DOHH2 (cell line): ENCODE results near the gene APOC3.

ENCODE experiments used
- H3F3A ChIP-seq: fragments of 200-600 bp; sonication (generic), shearing (Covaris generic); 2 replicates; pipeline ENCODE4 v1.6.0; 2016; ENCODE audit warnings: antibody characterized with exemption, mild to moderate bottlenecking; ENCODE audit not compliant: control insufficient read depth, insufficient read depth
- H3K27ac ChIP-seq: fragments of 200-600 bp; sonication (generic); 2 replicates; pipeline ENCODE4 v1.5.1; 2014; ENCODE audit warnings: low read depth, mild to moderate bottlenecking, low read length, moderate library complexity
- H3K27me3 ChIP-seq: fragments of 200-600 bp; sonication (generic); 2 replicates; pipeline ENCODE4 v1.6.1; 2014; ENCODE audit warnings: mild to moderate bottlenecking, low read length, mixed read lengths; ENCODE audit not compliant: control insufficient read depth
- H3K36me3 ChIP-seq: fragments of 200-600 bp; sonication (generic); 2 replicates; pipeline ENCODE4 v1.6.1; 2014; ENCODE audit warnings: mild to moderate bottlenecking, low read length, moderate library complexity, mixed read lengths; ENCODE audit not compliant: control insufficient read depth
- H3K4me1 ChIP-seq: fragments of 200-600 bp; sonication (generic); 2 replicates; pipeline ENCODE4 v1.6.1; 2014; ENCODE audit warnings: mild to moderate bottlenecking, low read length, mixed read lengths; ENCODE audit not compliant: control insufficient read depth
- H3K4me2 ChIP-seq: fragments of 200-600 bp; sonication (generic); 2 replicates; pipeline ENCODE4 v1.6.0; 2014; ENCODE audit warnings: mild to moderate bottlenecking, low read length, moderate library complexity
- H3K4me3 ChIP-seq: fragments of 200-600 bp; sonication (generic); 2 replicates; pipeline ENCODE4 v1.5.1; 2014; ENCODE audit warnings: mild to moderate bottlenecking, low read length, mixed read lengths
- H3K79me2 ChIP-seq: fragments of 200-600 bp; sonication (generic); 2 replicates; pipeline ENCODE4 v1.6.1; 2014; ENCODE audit warnings: mild to moderate bottlenecking, low read length, mixed read lengths; ENCODE audit not compliant: control insufficient read depth
- H3K9me2 ChIP-seq: fragments of 200-600 bp; sonication (generic); replicated peaks from 2 replicates; pipeline ENCODE4 v1.6.1; 2014; ENCODE audit warnings: mild to moderate bottlenecking, low read length, mixed read lengths; ENCODE audit not compliant: control insufficient read depth
- H3K9me3 ChIP-seq: fragments of 200-600 bp; sonication (generic); 2 replicates; pipeline ENCODE4 v1.6.1; 2014; ENCODE audit warnings: antibody characterized with exemption, low read length, mixed read lengths; ENCODE audit not compliant: control insufficient read depth, insufficient read depth
- H4K20me1 ChIP-seq: fragments of 200-600 bp; sonication (generic); 2 replicates; pipeline ENCODE4 v1.6.0; 2014; ENCODE audit warnings: low read depth, mild to moderate bottlenecking, antibody characterized with exemption, low read length, moderate library complexity; ENCODE audit not compliant: control insufficient read depth, insufficient read depth
- CTCF ChIP-seq: fragments of 200-600 bp; sonication (generic); IDR thresholded peaks from one replicate; pipeline ENCODE4 v1.5.1; 2014; ENCODE audit warnings: antibody characterized with exemption, mild to moderate bottlenecking, low read depth, low read length; ENCODE audit not compliant: poor library complexity, severe bottlenecking
- EZH2phosphoT487 ChIP-seq: fragments of 200-600 bp; sonication (generic); IDR thresholded peaks from 2 replicates; pipeline ENCODE4 v1.6.1; 2017; ENCODE audit warnings: borderline replicate concordance, mild to moderate bottlenecking, antibody characterized with exemption, low read length, moderate library complexity, mixed read lengths

The APOC3 gene

GRCh38 chr11:116813170-116813569 lies 16.5 kb upstream of the APOC3 start:
- no peak overlapping the region for H3K27ac ChIP-seq
- no peak overlapping the region for H3K4me3 ChIP-seq
- no peaks in the 10 kb centered on the region for H3K36me3 ChIP-seq
- H3K9me2 ChIP-seq: no peaks in the 10 kb centered on the region
- H3K4me1 ChIP-seq: no peaks in the 10 kb centered on the region
- H3K9me3 ChIP-seq: no peaks in the 10 kb centered on the region
- no peaks in the 10 kb centered on the region for H4K20me1 ChIP-seq
- H3K27me3 ChIP-seq: peaks cover 12% of the 10 kb centered on the region
- H3K79me2 ChIP-seq: no peaks in the 10 kb centered on the region
- no peaks in the 10 kb centered on the region for H3F3A ChIP-seq
- H3K4me2 ChIP-seq: no peak overlapping the region
- TF ChIP-seq CTCF (no peak), EZH2phosphoT487 (no peak)

GRCh38 chr11:116813781-116814471 lies 15.8 kb upstream of the APOC3 start:
- TF ChIP-seq EZH2phosphoT487 (no peak), CTCF (no peak)
- H3K27ac ChIP-seq: no peak overlapping the region
- H3K9me3 ChIP-seq: no peaks in the 10 kb centered on the region
- H3K4me2 ChIP-seq: no peak overlapping the region
- no peaks in the 10 kb centered on the region for H3K79me2 ChIP-seq
- H4K20me1 ChIP-seq: no peaks in the 10 kb centered on the region
- H3K4me3 ChIP-seq: no peak overlapping the region
- no peaks in the 10 kb centered on the region for H3K36me3 ChIP-seq
- H3F3A ChIP-seq: no peaks in the 10 kb centered on the region
- H3K4me1 ChIP-seq: no peaks in the 10 kb centered on the region
- H3K9me2 ChIP-seq: no peaks in the 10 kb centered on the region
- peaks cover 10% of the 10 kb centered on the region for H3K27me3 ChIP-seq

GRCh38 chr11:116814502-116814901 lies 15.2 kb upstream of the APOC3 start:
- H3K36me3 ChIP-seq: no peaks in the 10 kb centered on the region
- H3K79me2 ChIP-seq: no peaks in the 10 kb centered on the region
- H3K4me3 ChIP-seq: no peak overlapping the region
- H3K27me3 ChIP-seq: peaks cover 8% of the 10 kb centered on the region
- H3K4me2 ChIP-seq: no peak overlapping the region
- H3K4me1 ChIP-seq: no peaks in the 10 kb centered on the region
- no peaks in the 10 kb centered on the region for H4K20me1 ChIP-seq
- H3K27ac ChIP-seq: no peak overlapping the region
- no peaks in the 10 kb centered on the region for H3K9me2 ChIP-seq
- H3K9me3 ChIP-seq: no peaks in the 10 kb centered on the region
- H3F3A ChIP-seq: no peaks in the 10 kb centered on the region
- TF ChIP-seq CTCF (no peak), EZH2phosphoT487 (no peak)
